HepG2 (cell line): ENCODE measurements around the gene CROCC. TPM values are rescaled to one million over a fixed set of nuclear protein-coding genes. Genes with fewer than 3 reads are reported as not detected.
A peak's percentile ranks its signal among the peaks of the same experiment; 100 is the strongest.
"Not testable (repeated sequence)": the region's sequence is repeated elsewhere in the genome, so short reads cannot be mapped to it uniquely, and the experiment has no call there.

Experiments
- ATF1 ChIP-seq: IDR thresholded peaks from 2 replicates; pipeline ENCODE4 v1.6.1; 2016; ENCODE audit warnings: mild to moderate bottlenecking, control low read depth
- ATF4 ChIP-seq, 2 experiments: fragments of 450-650 bp in 1 of 2; sonication (generic) in 1 of 2; formaldehyde crosslinking; IDR thresholded peaks; 2 replicates each; pipeline versions ENCODE4 v1.5.0 to v1.8.0; 2020 to 2022; ENCODE audit warnings: mild to moderate bottlenecking in 1 of 2, missing genetic modification reagents in 1 of 2
- CREM ChIP-seq, 2 experiments: sonication (generic) in 1 of 2; formaldehyde crosslinking in 1 of 2; IDR thresholded peaks; 2 replicates each; pipeline versions ENCODE4 v1.4.0 to v1.6.1; 2016 to 2020; ENCODE audit warnings: antibody characterized with exemption in 1 of 2, mild to moderate bottlenecking in 1 of 2, missing genetic modification reagents in 1 of 2
- DRAP1 ChIP-seq: IDR thresholded peaks from 2 replicates; pipeline ENCODE4 v1.6.1; 2016; ENCODE audit warnings: missing genetic modification reagents, missing compliant biosample characterization
- ERF ChIP-seq: IDR thresholded peaks from 2 replicates; pipeline ENCODE4 v1.6.1; 2018; ENCODE audit warnings: missing biosample characterization, missing genetic modification reagents
- FOXA3 ChIP-seq: IDR thresholded peaks from 2 replicates; pipeline ENCODE4 v1.6.1; 2016; ENCODE audit warnings: missing genetic modification reagents, missing compliant biosample characterization
- GABPA ChIP-seq, 2 experiments: IDR thresholded peaks; 2 replicates each; pipeline ENCODE4 v1.6.1; 2011 to 2016; ENCODE audit warnings: low read depth in 2 of 2, low read length in 1 of 2, missing biosample characterization in 1 of 2, missing genetic modification characterization in 1 of 2
- GTF2F1 ChIP-seq: fragments of 150-350 bp; IDR thresholded peaks from 2 replicates; pipeline ENCODE4 v1.6.1; 2014; ENCODE audit warnings: low read length
- HDAC2 ChIP-seq: sonication (generic); formaldehyde crosslinking; IDR thresholded peaks from 2 replicates; pipeline ENCODE4 v1.4.0; 2020; ENCODE audit warnings: missing genetic modification reagents
- MED8 ChIP-seq: sonication (generic); formaldehyde crosslinking; IDR thresholded peaks from 2 replicates; pipeline ENCODE4 v1.8.1; 2023; ENCODE audit warnings: mild to moderate bottlenecking, missing genetic modification reagents; ENCODE audit not compliant: insufficient replicate concordance
- NFKBIZ ChIP-seq: IDR thresholded peaks from 2 replicates; pipeline ENCODE4 v1.6.1; 2018; ENCODE audit warnings: missing genetic modification reagents, missing compliant biosample characterization
- PBX3 ChIP-seq: sonication (generic); formaldehyde crosslinking; IDR thresholded peaks from 2 replicates; pipeline ENCODE4 v1.8.1; 2023; ENCODE audit warnings: missing genetic modification reagents, inconsistent platforms, borderline replicate concordance
- RBFOX2 ChIP-seq: fragments of 200-400 bp; formaldehyde crosslinking; IDR thresholded peaks from 2 replicates; pipeline ENCODE4 v1.6.1; 2017; ENCODE audit warnings: low read depth, mild to moderate bottlenecking, low read length
- SMAD3 ChIP-seq: sonication (generic); formaldehyde crosslinking; IDR thresholded peaks from 2 replicates; pipeline ENCODE4 v1.4.0; 2020; ENCODE audit warnings: missing genetic modification reagents
- SOX13 ChIP-seq, 3 experiments: fragments of 450-650 bp in 1 of 3; sonication (generic) in 1 of 3; formaldehyde crosslinking in 1 of 3; IDR thresholded peaks in 2 of 3; conservative IDR thresholded peaks in 1 of 3; 2 replicates each; pipeline versions ENCODE4 v1.5.0 to v1.6.1; 2016 to 2020; ENCODE audit warnings: antibody characterized with exemption in 1 of 3, mild to moderate bottlenecking in 1 of 3, missing compliant biosample characterization in 1 of 3, missing genetic modification reagents in 1 of 3, moderate library complexity in 1 of 3
- TFDP2 ChIP-seq: sonication (generic); formaldehyde crosslinking; IDR thresholded peaks from 2 replicates; pipeline ENCODE4 v1.4.0; 2020; ENCODE audit warnings: missing genetic modification reagents
- YY1 ChIP-seq: IDR thresholded peaks from 2 replicates; pipeline ENCODE4 v1.6.1; 2011; ENCODE audit warnings: low read length, low read depth, moderate library complexity, mild to moderate bottlenecking; ENCODE audit not compliant: insufficient read depth, insufficient replicate concordance
- ZMYM4 ChIP-seq: sonication (generic); formaldehyde crosslinking; IDR thresholded peaks from 2 replicates; pipeline ENCODE4 v1.8.1; 2023; ENCODE audit warnings: mild to moderate bottlenecking, missing genetic modification reagents
- ZNF331 ChIP-seq: sonication (generic); formaldehyde crosslinking; IDR thresholded peaks from 2 replicates; pipeline ENCODE4 v1.4.0; 2020; ENCODE audit warnings: missing genetic modification reagents
- ZNF558 ChIP-seq: sonication (generic); formaldehyde crosslinking; IDR thresholded peaks from 2 replicates; pipeline ENCODE4 v1.9.0; 2022; ENCODE audit warnings: mild to moderate bottlenecking, missing genetic modification reagents, borderline replicate concordance
- ZNF607 ChIP-seq: sonication (generic); formaldehyde crosslinking; IDR thresholded peaks from 2 replicates; pipeline ENCODE4 v1.5.1; 2020; ENCODE audit warnings: missing genetic modification reagents, mild to moderate bottlenecking, borderline replicate concordance
- ZSCAN5A ChIP-seq: sonication (generic); formaldehyde crosslinking; IDR thresholded peaks from 2 replicates; pipeline ENCODE4 v1.8.0; 2022; ENCODE audit warnings: mild to moderate bottlenecking, missing genetic modification reagents, borderline replicate concordance
- polyA plus RNA-seq, 8 experiments: library from polyadenylated mRNA; depleted of rRNA in 3 of 8; stranded (reverse) in 7 of 8; unstranded in 1 of 8; fragments of >200 nt; fragmentation: Illumina TruSeq in 4 of 8; extraction: Trizol in 4 of 8; gene quantifications; 2 replicates each; pipeline versions ENCODE4 v1.2.1 to v1.2.3, GENCODE V29; 2011 to 2016; ENCODE audit warnings: low read depth in 4 of 8, missing spikeins in 1 of 8, mixed read lengths in 1 of 8; ENCODE audit not compliant: insufficient read depth in 1 of 8
- total RNA-seq, 5 experiments: library from RNA; depleted of rRNA; stranded (reverse); fragments of >200 nt; fragmentation: Illumina TruSeq; extraction: Trizol; gene quantifications; 2 replicates each; pipeline ENCODE4 v1.2.3, GENCODE V29; 2016; ENCODE audit warnings: low read depth in 1 of 5

Gene CROCC
- total and polyA plus RNA-seq, 2 of the 13 experiments (the other 11 are each of a cell fraction or from before 2014, with no cell fraction given) = 7.8 to 15.5 TPM

- TF ChIP-seq HDAC2 = 0 out of 2 replicates have a peak, but pooled peaks have one; percentile 12
- 0 out of 2 replicates have a peak, but pooled peaks have one; percentile 25 for TF ChIP-seq ZNF331 (CRISPR knock-in tag)
- peak; percentile 80 for TF ChIP-seq CREM (IDR thresholded peaks at IDR 0.05)
- TF ChIP-seq CREM (CRISPR knock-in tag; IDR thresholded peaks at IDR 0.05) = not testable (repeated sequence)
- TF ChIP-seq SMAD3 (CRISPR knock-in tag) = 0 out of 2 replicates have a peak, but pooled peaks have one; percentile 29
- peak in 1 of 2 experiments; percentile 71; a peak in 2 of 4 replicates for TF ChIP-seq ATF4 (CRISPR knock-in tag; IDR thresholded peaks at IDR 0.05)
- peak; percentile 32; the same call in 1 of the 2 replicates for TF ChIP-seq GABPA (IDR thresholded peaks at IDR 0.05; ENCODE audit: low read depth, low read length)
- peak; percentile 86 for TF ChIP-seq GABPA (CRISPR knock-in tag; IDR thresholded peaks at IDR 0.05; ENCODE audit: low read depth)
- peak; percentile 17 for TF ChIP-seq YY1
- peak; percentile 43; the same call in 1 of the 2 replicates for TF ChIP-seq DRAP1 (CRISPR knock-in tag)
- TF ChIP-seq PBX3 (CRISPR knock-in tag) = 0 out of 2 replicates have a peak, but pooled peaks have one; percentile 41
- TF ChIP-seq RBFOX2 = peak; percentile 72
- peak; percentile 40 for TF ChIP-seq FOXA3 (CRISPR knock-in tag)
- TF ChIP-seq TFDP2 (CRISPR knock-in tag) = 0 out of 2 replicates have a peak, but pooled peaks have one; percentile 29
- peak; percentile 45; the same call in 1 of the 2 replicates for TF ChIP-seq SOX13 (IDR thresholded peaks at IDR 0.05)
- peak in 1 of 2 experiments; percentile 23; a peak in 2 of 4 replicates for TF ChIP-seq SOX13 (CRISPR knock-in tag; conservative IDR thresholded peaks at IDR 0.05 in 1 of 2, IDR thresholded peaks at IDR 0.05 in 1 of 2)
- peak; percentile 98 for TF ChIP-seq MED8 (CRISPR knock-in tag)
- TF ChIP-seq ZNF607 (CRISPR knock-in tag) = peak; percentile 12; the same call in 1 of the 2 replicates
- 0 out of 2 replicates have a peak, but pooled peaks have one; percentile 39 for TF ChIP-seq ZMYM4 (CRISPR knock-in tag)
- 0 out of 2 replicates have a peak, but pooled peaks have one; percentile 46 for TF ChIP-seq NFKBIZ (CRISPR knock-in tag)
- 0 out of 2 replicates have a peak, but pooled peaks have one; percentile 24 for TF ChIP-seq ZSCAN5A
- peak; percentile 66 for TF ChIP-seq ATF1 (CRISPR knock-in tag)
- TF ChIP-seq GTF2F1 = 0 out of 2 replicates have a peak, but pooled peaks have one; percentile 43
- TF ChIP-seq ZNF558 (CRISPR knock-in tag) = 0 out of 2 replicates have a peak, but pooled peaks have one; percentile 46
- TF ChIP-seq ERF (CRISPR knock-in tag) = peak; percentile 66
Observed at GRCh38 chr1:16895598-16896315, 26.0 kb upstream of the CROCC start, which contains the start of gene RNU1-2 (continued).
